H9 (cell line): ENCODE measurements around the gene MTG1. TPM values are rescaled to one million over a fixed set of nuclear protein-coding genes. Genes with fewer than 3 reads are reported as not detected.

Experiments
- DNase-seq: peaks from one replicate; pipeline ENCODE4 v3.0.0-alpha.2; 2017
- H2AFZ ChIP-seq: one replicate; pipeline ENCODE4 v1.6.1; 2013; ENCODE audit warnings: mild to moderate bottlenecking, low read length, control low read depth, moderate library complexity
- H2AK5ac ChIP-seq: 2 replicates; pipeline ENCODE4 v1.6.1; 2013; ENCODE audit warnings: low read length, control low read depth, mixed read lengths; ENCODE audit not compliant: insufficient read length
- H2BK120ac ChIP-seq: one replicate; pipeline ENCODE4 v1.6.1; 2013; ENCODE audit warnings: low read depth, mild to moderate bottlenecking, low read length, control low read depth, inconsistent platforms; ENCODE audit not compliant: poor library complexity, severe bottlenecking
- H2BK12ac ChIP-seq: 2 replicates; pipeline ENCODE4 v1.6.1; 2013; ENCODE audit warnings: low read length, control low read depth, mixed read lengths, low read depth; ENCODE audit not compliant: insufficient read length
- H2BK15ac ChIP-seq: 2 replicates; pipeline ENCODE4 v1.6.1; 2013; ENCODE audit warnings: low read depth, low read length, control low read depth
- H2BK20ac ChIP-seq: one replicate; pipeline ENCODE4 v1.6.1; 2013; ENCODE audit warnings: low read depth, mild to moderate bottlenecking, low read length, control low read depth, inconsistent platforms; ENCODE audit not compliant: poor library complexity, severe bottlenecking
- H2BK5ac ChIP-seq: 2 replicates; pipeline ENCODE4 v1.6.1; 2013; ENCODE audit warnings: low read length, control low read depth, mixed read lengths; ENCODE audit not compliant: insufficient read length
- H3K14ac ChIP-seq: 2 replicates; pipeline ENCODE4 v1.6.1; 2013; ENCODE audit warnings: low read length, control low read depth; ENCODE audit not compliant: insufficient read depth
- H3K18ac ChIP-seq: 2 replicates; pipeline ENCODE4 v1.6.1; 2013; ENCODE audit warnings: low read depth, mild to moderate bottlenecking, mixed read lengths, low read length, control low read depth; ENCODE audit not compliant: insufficient read length
- H3K23ac ChIP-seq: 2 replicates; pipeline ENCODE4 v1.6.1; 2013; ENCODE audit warnings: low read length, control low read depth, mixed read lengths, low read depth; ENCODE audit not compliant: insufficient read length
- H3K23me2 ChIP-seq: 2 replicates; pipeline ENCODE4 v1.6.1; 2013; ENCODE audit warnings: low read depth, mild to moderate bottlenecking, mixed read lengths, low read length, control low read depth; ENCODE audit not compliant: insufficient read length, poor library complexity, severe bottlenecking
- H3K27ac ChIP-seq: 2 replicates; pipeline ENCODE4 v1.5.1; 2013; ENCODE audit warnings: low read length, control low read depth, mixed read lengths, low read depth; ENCODE audit not compliant: insufficient read length
- H3K27me3 ChIP-seq: 2 replicates; pipeline ENCODE4 v1.6.1; 2013; ENCODE audit warnings: low read length, control low read depth, inconsistent platforms; ENCODE audit not compliant: insufficient read depth
- H3K4ac ChIP-seq: 2 replicates; pipeline ENCODE4 v1.6.1; 2013; ENCODE audit warnings: low read depth, mild to moderate bottlenecking, control low read depth, inconsistent platforms, low read length, moderate library complexity
- H3K4me1 ChIP-seq: 2 replicates; pipeline ENCODE4 v1.6.1; 2013; ENCODE audit warnings: low read length, control low read depth, inconsistent platforms; ENCODE audit not compliant: insufficient read depth
- H3K4me2 ChIP-seq: 2 replicates; pipeline ENCODE4 v1.6.1; 2013; ENCODE audit warnings: low read length, control low read depth, mixed read lengths; ENCODE audit not compliant: insufficient read length, insufficient read depth
- H3K56ac ChIP-seq: 2 replicates; pipeline ENCODE4 v1.6.1; 2013; ENCODE audit warnings: low read depth, mild to moderate bottlenecking, mixed read lengths, low read length, control low read depth; ENCODE audit not compliant: insufficient read length
- H3K79me1 ChIP-seq: 2 replicates; pipeline ENCODE4 v1.6.1; 2013; ENCODE audit warnings: low read depth, mild to moderate bottlenecking, moderate library complexity, low read length, control low read depth, inconsistent platforms; ENCODE audit not compliant: insufficient read depth, poor library complexity, severe bottlenecking
- H3K79me2 ChIP-seq: 2 replicates; pipeline ENCODE4 v1.6.1; 2013; ENCODE audit warnings: low read length, control low read depth, inconsistent platforms; ENCODE audit not compliant: insufficient read depth
- H3K9ac ChIP-seq: 2 replicates; pipeline ENCODE4 v1.6.1; 2013; ENCODE audit warnings: low read length, control low read depth, mixed read lengths; ENCODE audit not compliant: insufficient read length; ENCODE audit errors: extremely low read depth
- H3K9me3 ChIP-seq: one replicate; pipeline ENCODE4 v1.6.1; 2013; ENCODE audit warnings: low read depth, low read length, inconsistent platforms; ENCODE audit not compliant: control insufficient read depth
- H3T11ph ChIP-seq: one replicate; pipeline ENCODE4 v1.6.1; 2013; ENCODE audit warnings: mild to moderate bottlenecking, low read length, control low read depth, inconsistent platforms
- H4K20me1 ChIP-seq: one replicate; pipeline ENCODE4 v1.6.1; 2013; ENCODE audit not compliant: control insufficient read depth, insufficient read length, insufficient read depth
- H4K5ac ChIP-seq: 2 replicates; pipeline ENCODE4 v1.6.1; 2013; ENCODE audit warnings: low read depth, mild to moderate bottlenecking, mixed read lengths, low read length, control low read depth; ENCODE audit not compliant: insufficient read length
- H4K8ac ChIP-seq: replicated peaks from 2 replicates; pipeline ENCODE4 v1.6.1; 2013; ENCODE audit warnings: low read length, control low read depth, mixed read lengths, low read depth; ENCODE audit not compliant: insufficient read length
- H4K91ac ChIP-seq: 2 replicates; pipeline ENCODE4 v1.6.1; 2013; ENCODE audit warnings: low read depth, mild to moderate bottlenecking, moderate library complexity, mixed read lengths, low read length, control low read depth; ENCODE audit not compliant: insufficient read length
- H3K27ac Mint-ChIP-seq, 3 experiments: 2 replicates in 2 of 3; 3 replicates in 1 of 3; pipeline ENCODE4 v1.8.0; 2020 to 2021; ENCODE audit warnings: mixed read lengths in 3 of 3, mild to moderate bottlenecking in 1 of 3, moderate library complexity in 1 of 3
- H3K27me3 Mint-ChIP-seq: 2 replicates; pipeline ENCODE4 v1.8.0; 2021; ENCODE audit warnings: low read depth, mild to moderate bottlenecking, moderate library complexity, mixed read lengths
- H3K36me3 Mint-ChIP-seq, 3 experiments: 2 replicates in 2 of 3; 3 replicates in 1 of 3; pipeline ENCODE4 v1.8.0; 2020 to 2021; ENCODE audit warnings: low read depth in 3 of 3, mixed read lengths in 3 of 3; ENCODE audit not compliant: insufficient read depth in 1 of 3
- H3K4me1 Mint-ChIP-seq, 2 experiments: 2 replicates each; pipeline ENCODE4 v1.8.0; 2020; ENCODE audit warnings: mixed read lengths in 2 of 2
- H3K4me3 Mint-ChIP-seq, 2 experiments: 2 replicates in 1 of 2; 3 replicates in 1 of 2; pipeline ENCODE4 v1.8.0; 2020 to 2021; ENCODE audit warnings: mild to moderate bottlenecking in 2 of 2, mixed read lengths in 2 of 2, moderate library complexity in 1 of 2
- H3K9me3 Mint-ChIP-seq, 2 experiments: 2 replicates in 1 of 2; 3 replicates in 1 of 2; pipeline ENCODE4 v1.8.0; 2020; ENCODE audit warnings: mild to moderate bottlenecking in 2 of 2, mixed read lengths in 2 of 2, moderate library complexity in 1 of 2
- CTCF ChIP-seq: fragments of 200-600 bp; sonication (generic); conservative IDR thresholded peaks from 3 replicates; pipeline ENCODE4 v1.8.0; 2021; ENCODE audit warnings: antibody characterized with exemption, mild to moderate bottlenecking
- WGBS: extraction: QIAGEN DNeasy Blood & Tissue Kit; methylation state at CpG from one replicate; pipeline ENCODE4 v1.1.7; 2013; ENCODE audit warnings: missing lambda C conversion rate, low lambda C conversion rate, mixed read lengths; ENCODE audit not compliant: insufficient read length; ENCODE audit errors: extremely low coverage; 5-methylcytosine and 5-hydroxymethylcytosine counted together
- total RNA-seq: library from RNA; stranded (reverse); gene quantifications from 2 replicates; pipeline ENCODE4 v1.2.1, GENCODE V29; 2021

Gene MTG1
- total RNA-seq, 1 experiment from 2014 or later, result 65.3 TPM

GRCh38 chr10:133393401-133394063 lies 425 bp upstream of the MTG1 start:
- peaks cover 9 to 12% of the 10 kb centered on the region in 2 experiments for H3K4me1 Mint-ChIP-seq
- Histone ChIP-seq H3K14ac (no peak overlapping the region), H3K23me2 (peaks cover 5% of the 10 kb centered on the region), H3K79me1 (peaks cover 4% of the 10 kb centered on the region), H3K9ac (no peak overlapping the region), H3K4me1 (no peaks in the 10 kb centered on the region), H3K56ac (no peak overlapping the region), H3K79me2 (peaks cover 3% of the 10 kb centered on the region; the same call in 1 of the 2 replicates), H2BK5ac (no peak overlapping the region), H3T11ph (no peak overlapping the region), H2BK120ac (no peak overlapping the region), H4K20me1 (no peaks in the 10 kb centered on the region), H4K5ac (no peak overlapping the region), H3K27ac (no peak overlapping the region), H2AFZ (no peak overlapping the region), H2AK5ac (no peak overlapping the region), H3K23ac (no peak overlapping the region), H3K4me2 (peak overlapping the region; percentile 39), H3K4ac (no peak overlapping the region), H2BK15ac (no peak overlapping the region), H2BK12ac (no peak overlapping the region), H3K18ac (no peak overlapping the region), H2BK20ac (no peak overlapping the region), H3K9me3 (no peaks in the 10 kb centered on the region), H3K27me3 (no peaks in the 10 kb centered on the region), H4K91ac (no peak overlapping the region), H4K8ac (no peak overlapping the region)
- TF ChIP-seq CTCF, result no peak
- H3K4me3 Mint-ChIP-seq, result peak overlapping the region; percentile 78 to 89
- H3K27me3 Mint-ChIP-seq, result no peaks in the 10 kb centered on the region
- H3K9me3 Mint-ChIP-seq, result no peaks in the 10 kb centered on the region; a peak in 1 of 5 replicates
- peak overlapping the region; percentile 77 to 92 (median 88); a peak in 6 of 7 replicates for H3K27ac Mint-ChIP-seq
- peak; percentile 31 for DNase-seq
- no CpG with 5 or more reads among the region's 27 CpGs for WGBS
- peaks cover 25 to 30% (median 29%) of the 10 kb centered on the region in 3 experiments for H3K36me3 Mint-ChIP-seq
